ENCODE measurements around the gene SETDB2.
A peak's percentile ranks its signal among the peaks of the same experiment; 100 is the strongest.
"Not testable (repeated sequence)": the region's sequence is repeated elsewhere in the genome, so short reads cannot be mapped to it uniquely, and the experiment has no call there.

The SETDB2 gene

GRCh38 chr13:49472186-49472585, 28.1 kb downstream of the SETDB2 start:
- DNase-seq = no peak

DNA sequence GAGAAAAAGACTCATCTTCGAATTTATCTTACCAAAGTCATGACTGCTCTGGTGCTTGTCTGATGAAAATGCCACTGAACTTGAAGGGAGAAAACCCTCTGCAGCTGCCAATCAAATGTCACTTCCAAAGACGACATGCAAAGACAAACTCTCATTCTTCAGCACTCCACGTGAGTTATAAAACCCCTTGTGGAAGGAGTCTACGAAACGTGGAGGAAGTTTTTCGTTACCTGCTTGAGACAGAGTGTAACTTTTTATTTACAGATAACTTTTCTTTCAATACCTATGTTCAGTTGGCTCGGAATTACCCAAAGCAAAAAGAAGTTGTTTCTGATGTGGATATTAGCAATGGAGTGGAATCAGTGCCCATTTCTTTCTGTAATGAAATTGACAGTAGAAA, 32.5 kb downstream of the SETDB2 start:
- DNase-seq = no peak

DNA sequence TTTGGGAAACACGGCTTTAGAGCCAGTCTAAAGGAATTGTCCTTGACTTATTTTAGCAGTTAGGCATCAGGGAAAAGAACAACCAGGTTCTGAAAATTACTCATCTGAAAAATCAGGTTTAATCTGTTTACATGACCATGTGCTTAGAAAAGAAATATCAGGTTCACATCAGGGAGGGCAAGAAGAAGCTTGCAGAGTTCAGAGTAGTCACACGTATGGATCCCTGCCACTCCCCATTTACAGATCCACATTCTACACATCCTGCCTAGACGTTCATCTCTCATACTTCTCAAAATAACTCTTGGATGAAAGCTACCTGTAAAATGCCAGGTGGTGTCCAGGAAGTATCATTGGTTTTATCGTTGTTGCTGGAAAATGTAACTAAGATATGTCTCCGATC, 37.7 kb downstream of the SETDB2 start:
- no peak for DNase-seq

- DNase-seq = no peak
Observed at GRCh38 chr13:49488563-49488962, 44.5 kb downstream of the SETDB2 start.

DNA sequence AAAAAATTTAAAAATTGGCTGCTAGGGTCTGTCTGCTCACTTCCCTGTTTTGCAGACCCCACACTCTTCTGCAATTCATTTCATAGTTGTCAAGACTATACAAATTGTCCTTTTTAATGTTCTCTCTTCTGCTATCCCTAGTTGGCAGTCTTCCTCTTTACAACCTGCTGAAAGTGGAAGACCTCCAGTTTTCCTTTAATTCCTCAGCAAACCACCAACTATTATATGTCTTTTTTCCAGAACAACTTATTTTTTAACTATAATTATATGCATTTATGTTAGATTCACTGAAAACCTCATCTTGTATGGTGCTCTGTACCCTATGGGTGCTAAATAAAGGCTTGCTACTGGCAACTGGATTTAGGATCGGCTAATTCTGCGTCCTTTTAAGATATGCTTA, 50.6 kb downstream of the SETDB2 start:
- DNase-seq = no peak

GRCh38 chr13:49495783-49496762, 52.0 kb downstream of the SETDB2 start, which contains the start of gene PHF11:
TSS of gene PHF11 (plus strand) at chr13:49495953. CDS start at chr13:49496002, 49 bp downstream.
- DNase-seq = peak; percentile 12

GRCh38 chr13:49496837-49497236, 52.8 kb downstream of the SETDB2 start:
- not testable (repeated sequence) for DNase-seq

DNA sequence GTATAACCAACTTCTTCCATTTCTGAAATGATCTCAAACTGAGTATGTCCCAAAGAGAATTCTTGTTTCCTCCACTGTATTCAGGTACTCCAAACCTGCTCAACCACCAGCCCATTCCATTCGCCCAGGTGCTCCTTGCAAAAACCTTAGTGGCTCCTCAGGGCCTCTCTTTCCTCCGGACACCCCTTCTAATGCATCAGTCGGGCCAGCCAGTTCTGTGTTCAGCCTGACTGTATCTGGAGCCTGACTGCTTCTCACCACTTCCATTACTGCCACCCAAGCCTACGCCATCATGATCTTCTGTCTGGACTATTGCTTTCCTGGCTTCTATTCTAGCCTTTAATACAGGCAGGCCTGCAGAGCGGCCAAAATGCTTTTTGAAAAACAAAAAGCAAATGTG, 53.2 kb downstream of the SETDB2 start:
- no peak for DNase-seq

DNA sequence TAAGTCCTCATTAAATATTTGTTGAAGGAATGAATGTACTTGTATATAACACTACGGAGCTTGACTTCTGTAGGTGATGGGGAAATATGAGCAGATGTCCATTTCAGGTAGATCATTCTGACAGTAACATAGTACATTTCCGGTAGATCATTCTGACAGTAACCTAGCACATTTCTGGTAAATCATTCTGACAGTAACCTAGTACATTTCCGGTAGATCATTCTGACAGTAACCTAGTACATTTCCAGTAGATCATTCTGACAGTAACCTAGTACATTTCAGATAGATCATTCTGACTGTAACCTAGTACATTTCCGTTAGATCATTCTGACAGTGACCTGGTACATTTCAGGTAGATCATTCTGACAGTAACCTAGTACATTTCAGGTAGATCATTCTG, 54.1 kb downstream of the SETDB2 start:
- no peak for DNase-seq

GRCh38 chr13:49499889-49500660, 56.0 kb downstream of the SETDB2 start:
- no peak for DNase-seq

- DNase-seq = no peak
Observed at GRCh38 chr13:49502954-49503353, 58.9 kb downstream of the SETDB2 start.

DNA sequence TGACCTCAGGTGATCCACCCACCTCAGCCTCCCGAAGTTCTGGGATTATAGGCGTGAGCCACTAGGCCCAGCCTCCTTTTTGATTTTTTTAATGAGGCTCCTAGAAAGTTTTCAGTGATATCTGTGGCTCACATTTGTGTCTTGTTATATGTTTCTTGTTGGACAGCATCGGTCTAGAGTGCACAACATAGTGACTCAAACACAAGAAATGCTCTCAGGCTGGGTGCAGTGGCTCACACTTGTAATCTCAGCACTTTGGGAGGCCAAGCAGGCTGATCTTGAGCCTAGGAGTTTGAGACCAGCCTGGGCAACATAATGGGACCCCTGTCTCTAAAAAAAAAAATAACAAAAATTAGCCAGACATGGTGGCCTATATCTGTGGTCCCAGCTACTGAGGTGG, 59.9 kb downstream of the SETDB2 start:
- DNase-seq = no peak

DNA sequence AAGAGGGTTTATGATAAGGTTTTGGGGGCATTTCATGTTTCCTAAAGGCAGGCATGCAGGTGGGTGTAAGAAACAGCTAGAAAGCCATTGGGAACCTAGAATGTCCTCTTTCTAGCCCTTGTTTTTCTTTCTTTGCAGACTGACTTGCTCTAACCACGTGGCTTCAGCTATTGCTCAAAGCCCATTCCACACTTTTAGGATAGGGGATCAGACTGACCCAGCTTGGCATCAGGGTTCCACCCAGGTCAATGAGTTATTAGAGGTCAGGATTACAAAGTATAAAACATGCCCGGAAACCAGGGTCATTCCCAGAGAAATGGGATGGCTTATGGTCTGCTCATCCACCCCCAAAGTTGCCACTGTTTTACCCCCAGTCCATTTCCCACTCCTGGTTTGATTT, 68.5 kb downstream of the SETDB2 start:
- DNase-seq = no peak

- DNase-seq = no peak
Observed at GRCh38 chr13:49516467-49516866, 72.4 kb downstream of the SETDB2 start.

DNA sequence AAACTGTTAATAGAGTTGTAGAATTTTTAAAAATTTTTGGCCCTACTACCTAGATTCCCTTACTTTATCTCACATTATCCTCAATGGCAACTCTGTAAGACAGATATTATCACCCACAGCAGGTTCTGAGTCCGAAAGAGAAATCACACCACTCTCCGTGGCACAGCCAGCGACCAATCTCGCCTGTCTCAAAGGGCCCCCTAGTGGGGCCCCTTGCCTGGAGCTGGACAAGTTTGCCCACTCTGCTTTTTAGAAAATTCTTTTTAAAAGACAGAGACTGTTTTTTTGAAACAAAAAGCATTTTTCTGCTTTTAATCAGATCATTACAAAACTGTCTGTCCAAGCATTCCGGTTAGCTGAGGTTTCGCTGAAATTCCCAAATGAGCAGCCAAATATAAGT, 73.4 kb downstream of the SETDB2 start:
- DNase-seq = no peak

DNA sequence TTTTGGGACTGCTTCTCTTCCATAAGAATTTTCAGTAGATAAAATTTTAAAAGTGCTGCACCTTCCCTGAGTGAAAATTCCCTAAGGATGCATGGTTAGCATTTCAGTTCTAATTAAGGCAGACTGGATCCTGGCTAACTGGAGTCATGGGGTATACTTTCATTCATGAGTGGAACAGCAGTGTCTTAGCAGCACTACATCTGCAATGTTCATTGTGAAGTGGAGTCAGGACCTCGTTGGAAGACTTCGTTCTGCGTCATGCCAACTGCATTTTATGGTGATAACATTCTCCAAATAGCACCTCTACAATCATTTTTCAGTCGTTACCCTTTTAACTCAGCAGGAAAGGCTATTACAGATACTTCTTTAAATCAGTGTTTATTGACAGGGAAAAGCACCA, 77.2 kb downstream of the SETDB2 start:
- DNase-seq = no peak

DNA sequence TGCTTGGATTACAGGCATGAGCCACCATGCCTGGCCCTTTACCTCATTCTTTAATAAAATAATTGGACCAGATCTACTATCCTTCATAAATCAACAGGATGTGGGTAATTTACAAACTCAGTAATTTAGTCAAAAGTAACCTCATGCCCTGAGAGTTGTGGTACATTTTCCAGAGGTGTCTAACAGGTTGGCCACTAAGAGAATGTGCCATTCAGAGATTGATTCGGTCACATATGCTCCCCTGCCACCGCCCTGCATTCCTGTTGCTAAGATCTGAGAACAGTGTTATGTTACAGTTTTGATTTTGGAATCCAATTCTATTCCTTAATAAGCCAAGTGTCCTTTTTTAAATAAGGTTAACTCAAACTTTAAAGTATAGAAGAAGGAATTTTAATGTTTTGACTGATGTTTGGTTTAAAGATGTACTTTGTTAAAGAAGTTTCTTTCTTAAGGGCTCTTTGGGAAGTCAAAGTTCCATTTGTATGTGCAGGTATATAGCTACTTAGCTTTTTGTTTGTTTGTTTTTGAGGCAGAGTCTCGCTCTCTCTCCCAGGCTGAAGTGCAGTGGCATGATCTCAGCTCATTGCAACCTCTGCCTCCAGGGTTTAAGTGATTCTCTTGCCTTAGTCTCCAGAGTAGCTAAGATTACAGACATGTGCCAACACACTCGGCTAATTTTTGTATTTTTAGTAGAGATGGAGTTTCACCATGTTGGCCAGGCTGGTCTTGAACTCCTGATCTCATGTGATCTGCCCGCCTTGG, 80.8 kb downstream of the SETDB2 start:
- DNase-seq = no peak

GRCh38 chr13:49527123-49527522, 83.0 kb downstream of the SETDB2 start:
- DNase-seq = no peak

DNA sequence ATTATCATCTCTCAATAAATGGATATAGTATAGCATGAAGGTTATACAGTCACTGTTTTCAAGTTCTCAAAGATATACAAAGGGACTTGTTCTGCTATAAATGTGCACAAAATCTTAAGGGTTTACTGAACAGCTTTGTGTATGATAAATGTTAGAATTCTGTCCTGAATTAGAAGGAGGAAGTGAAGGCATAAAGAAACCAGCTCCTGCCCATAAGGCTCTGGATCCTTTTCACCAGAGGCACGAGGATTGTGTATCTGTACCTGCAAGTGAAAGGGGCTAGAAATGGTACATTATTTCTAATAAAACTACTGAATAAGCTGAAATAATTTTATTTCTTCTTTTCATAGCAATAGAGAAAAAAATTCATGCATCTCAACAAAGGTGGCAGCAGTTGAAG, 84.1 kb downstream of the SETDB2 start:
- no peak for DNase-seq

- no peak for DNase-seq
Observed at GRCh38 chr13:49530457-49530856, 86.4 kb downstream of the SETDB2 start.

- no peak for DNase-seq
Observed at GRCh38 chr13:49532593-49532992, 88.5 kb downstream of the SETDB2 start.

GRCh38 chr13:49533011-49533410, 88.9 kb downstream of the SETDB2 start:
- no peak for DNase-seq

DNA sequence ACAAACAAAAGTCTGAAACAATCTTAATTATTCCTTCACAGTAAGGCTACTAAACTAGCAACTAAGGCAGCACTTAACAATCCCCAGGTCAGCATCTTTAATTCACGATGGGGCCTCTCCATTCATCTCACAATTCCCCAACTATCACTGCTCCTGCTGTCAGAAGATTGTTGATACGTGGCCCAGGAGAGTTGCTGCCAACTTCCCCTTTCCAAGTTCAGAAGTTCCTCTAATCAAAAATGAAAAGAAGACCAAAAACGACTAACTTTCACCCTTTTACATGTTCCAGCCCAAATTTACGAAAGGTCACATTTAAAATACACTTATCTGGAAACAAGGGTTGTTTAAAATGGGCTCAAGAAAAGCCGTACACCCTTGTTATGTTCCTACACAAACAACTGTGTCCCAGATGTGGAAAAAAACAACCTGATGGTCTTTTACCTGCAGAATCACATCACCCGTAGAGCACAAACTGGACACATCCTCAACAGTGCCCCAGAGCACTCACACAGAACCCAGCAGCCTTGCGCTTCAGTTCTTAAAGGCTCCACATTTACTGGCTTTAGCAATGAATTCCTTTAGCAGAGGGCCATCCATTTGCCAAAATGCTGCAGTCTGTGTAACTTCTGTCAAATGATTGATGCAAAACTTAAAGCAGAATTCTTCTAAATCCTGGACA, 89.7 kb downstream of the SETDB2 start:
- DNase-seq = no peak
